HEK293 (cell line): Measurements from ENCODE around the gene PPM1N.
A peak's percentile ranks its signal among the peaks of the same experiment; 100 is the strongest.

Source experiments
- KLF1 ChIP-seq: fragments of 450-650 bp; formaldehyde crosslinking; IDR thresholded peaks from 2 replicates; pipeline ENCODE4 v1.5.1; 2016; ENCODE audit warnings: missing biosample characterization, missing genetic modification characterization
- REPIN1 ChIP-seq: fragments of 450-650 bp; formaldehyde crosslinking; IDR thresholded peaks from 2 replicates; pipeline ENCODE4 v1.5.1; 2017; ENCODE audit warnings: missing biosample characterization, missing genetic modification characterization, low read depth
- SCRT2 ChIP-seq: fragments of 450-650 bp; formaldehyde crosslinking; IDR thresholded peaks from 2 replicates; pipeline ENCODE4 v1.5.1; 2016; ENCODE audit warnings: missing biosample characterization, missing genetic modification characterization
- SP7 ChIP-seq: fragments of 450-650 bp; formaldehyde crosslinking; IDR thresholded peaks from 2 replicates; pipeline ENCODE4 v1.5.1; 2016; ENCODE audit warnings: missing biosample characterization, missing genetic modification characterization
- TRIM28 ChIP-seq: IDR thresholded peaks from 2 replicates; pipeline ENCODE4 v1.6.1; 2011; ENCODE audit warnings: low read length, control low read depth, borderline replicate concordance
- WT1 ChIP-seq: fragments of 450-650 bp; formaldehyde crosslinking; IDR thresholded peaks from 2 replicates; pipeline ENCODE4 v1.5.1; 2016; ENCODE audit warnings: missing biosample characterization, missing genetic modification characterization
- YY2 ChIP-seq: fragments of 450-650 bp; formaldehyde crosslinking; IDR thresholded peaks from 2 replicates; pipeline ENCODE4 v1.5.1; 2016; ENCODE audit warnings: missing biosample characterization, missing genetic modification characterization
- ZBTB1 ChIP-seq: fragments of 450-650 bp; formaldehyde crosslinking; IDR thresholded peaks from 2 replicates; pipeline ENCODE4 v1.5.1; 2016; ENCODE audit warnings: missing biosample characterization, missing genetic modification characterization
- ZFP37 ChIP-seq: fragments of 450-650 bp; formaldehyde crosslinking; IDR thresholded peaks from 2 replicates; pipeline ENCODE4 v1.5.1; 2016; ENCODE audit warnings: missing biosample characterization, missing genetic modification characterization
- ZNF132 ChIP-seq: fragments of 450-650 bp; formaldehyde crosslinking; IDR thresholded peaks from 2 replicates; pipeline ENCODE4 v1.5.1; 2017; ENCODE audit warnings: missing biosample characterization, missing genetic modification characterization, borderline replicate concordance
- ZNF140 ChIP-seq: fragments of 450-650 bp; formaldehyde crosslinking; IDR thresholded peaks from 2 replicates; pipeline ENCODE4 v1.5.1; 2016; ENCODE audit warnings: missing biosample characterization, missing genetic modification characterization
- ZNF146 ChIP-seq: fragments of 450-650 bp; formaldehyde crosslinking; IDR thresholded peaks from 2 replicates; pipeline ENCODE4 v1.5.1; 2016; ENCODE audit warnings: missing biosample characterization, missing genetic modification characterization
- ZNF16 ChIP-seq: fragments of 450-650 bp; formaldehyde crosslinking; IDR thresholded peaks from 2 replicates; pipeline ENCODE4 v1.5.1; 2016; ENCODE audit warnings: low read depth, missing biosample characterization, missing genetic modification characterization
- ZNF169 ChIP-seq: fragments of 450-650 bp; formaldehyde crosslinking; IDR thresholded peaks from 2 replicates; pipeline ENCODE4 v1.5.1; 2016; ENCODE audit warnings: missing biosample characterization, missing genetic modification characterization
- ZNF24 ChIP-seq: fragments of 450-650 bp; formaldehyde crosslinking; IDR thresholded peaks from 2 replicates; pipeline ENCODE4 v1.5.1; 2016; ENCODE audit warnings: missing biosample characterization, missing genetic modification characterization
- ZNF324 ChIP-seq: fragments of 450-650 bp; formaldehyde crosslinking; IDR thresholded peaks from 2 replicates; pipeline ENCODE4 v1.5.1; 2016; ENCODE audit warnings: missing biosample characterization, missing genetic modification characterization
- ZNF37A ChIP-seq: fragments of 450-650 bp; IDR thresholded peaks from 2 replicates; pipeline ENCODE4 v1.5.1; 2018; ENCODE audit warnings: missing biosample characterization, missing genetic modification characterization
- ZNF391 ChIP-seq: fragments of 450-650 bp; formaldehyde crosslinking; IDR thresholded peaks from 2 replicates; pipeline ENCODE4 v1.5.1; 2016; ENCODE audit warnings: low read depth, missing biosample characterization, missing genetic modification characterization, borderline replicate concordance
- ZNF423 ChIP-seq: fragments of 450-650 bp; formaldehyde crosslinking; IDR thresholded peaks from 2 replicates; pipeline ENCODE4 v1.5.1; 2016; ENCODE audit warnings: missing biosample characterization, missing genetic modification characterization
- ZNF548 ChIP-seq: fragments of 450-650 bp; formaldehyde crosslinking; IDR thresholded peaks from 2 replicates; pipeline ENCODE4 v1.5.1; 2016; ENCODE audit warnings: missing biosample characterization, missing genetic modification characterization
- ZNF571 ChIP-seq: fragments of 450-650 bp; formaldehyde crosslinking; IDR thresholded peaks from 2 replicates; pipeline ENCODE4 v1.5.0; 2017; ENCODE audit warnings: missing biosample characterization, missing genetic modification characterization
- ZNF660 ChIP-seq: fragments of 450-650 bp; IDR thresholded peaks from 2 replicates; pipeline ENCODE4 v1.5.1; 2018; ENCODE audit warnings: missing biosample characterization, mild to moderate bottlenecking, missing genetic modification characterization
- ZNF670 ChIP-seq: fragments of 450-650 bp; formaldehyde crosslinking; IDR thresholded peaks from 2 replicates; pipeline ENCODE4 v1.5.1; 2016; ENCODE audit warnings: missing biosample characterization, missing genetic modification characterization, low read depth
- ZNF791 ChIP-seq: fragments of 450-650 bp; formaldehyde crosslinking; IDR thresholded peaks from 2 replicates; pipeline ENCODE4 v1.5.1; 2016; ENCODE audit warnings: missing biosample characterization, missing genetic modification characterization
- ZXDB ChIP-seq: fragments of 450-650 bp; formaldehyde crosslinking; IDR thresholded peaks from 2 replicates; pipeline ENCODE4 v1.5.1; 2016; ENCODE audit warnings: missing biosample characterization, missing genetic modification characterization
- TF ChIP-seq, protein P1 (sequence below): fragments of 450-650 bp; formaldehyde crosslinking; IDR thresholded peaks from 2 replicates; pipeline ENCODE4 v1.5.1; 2016; ENCODE audit warnings: missing biosample characterization, missing genetic modification characterization
- TF ChIP-seq, protein P2 (sequence below): fragments of 450-650 bp; formaldehyde crosslinking; IDR thresholded peaks from 2 replicates; pipeline ENCODE4 v1.5.1; 2016; ENCODE audit warnings: missing biosample characterization, missing genetic modification characterization
- TF ChIP-seq, protein P3 (sequence below): fragments of 450-650 bp; formaldehyde crosslinking; IDR thresholded peaks from 2 replicates; pipeline ENCODE4 v1.5.1; 2016; ENCODE audit warnings: missing biosample characterization, missing genetic modification characterization
- TF ChIP-seq, protein P4 (sequence below): fragments of 450-650 bp; formaldehyde crosslinking; IDR thresholded peaks from 2 replicates; pipeline ENCODE4 v1.5.1; 2016; ENCODE audit warnings: missing biosample characterization, missing genetic modification characterization
- TF ChIP-seq, protein P5 (sequence below): fragments of 450-650 bp; formaldehyde crosslinking; conservative IDR thresholded peaks from 2 replicates; pipeline ENCODE4 v1.5.1; 2016; ENCODE audit warnings: low read depth, missing biosample characterization, missing genetic modification characterization
- TF ChIP-seq, protein P6 (sequence below): fragments of 450-650 bp; formaldehyde crosslinking; IDR thresholded peaks from 2 replicates; pipeline ENCODE4 v1.5.1; 2016; ENCODE audit warnings: missing biosample characterization, missing genetic modification characterization

PPM1N gene

DNA sequence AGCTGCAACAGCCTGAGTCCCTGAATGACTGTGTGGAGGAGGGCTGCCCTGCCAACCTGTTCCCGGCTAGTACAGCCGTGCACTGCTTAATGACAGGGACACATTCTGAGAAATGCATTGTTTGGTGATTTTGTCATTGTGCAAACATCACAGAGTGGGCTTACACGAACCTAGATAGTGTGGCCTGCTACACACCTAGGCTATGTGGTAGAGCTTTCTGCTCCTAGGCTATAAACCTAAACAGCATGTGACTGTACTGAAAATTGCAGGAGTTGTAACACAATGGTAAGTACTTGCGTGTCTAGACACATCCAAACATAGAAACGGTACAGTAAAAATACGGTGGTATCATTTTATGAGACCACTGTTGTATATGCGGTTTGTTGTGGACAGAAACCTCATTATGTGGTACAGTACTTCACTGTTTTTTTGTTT is 44.0 kb downstream of the PPM1N start (continued):
- TF ChIP-seq, protein P1, sequence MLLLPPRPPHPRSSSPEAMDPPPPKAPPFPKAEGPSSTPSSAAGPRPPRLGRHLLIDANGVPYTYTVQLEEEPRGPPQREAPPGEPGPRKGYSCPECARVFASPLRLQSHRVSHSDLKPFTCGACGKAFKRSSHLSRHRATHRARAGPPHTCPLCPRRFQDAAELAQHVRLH (tag by site-specific recombination): peak; percentile 69; the same call in 1 of the 2 replicates
- TF ChIP-seq ZNF146 (tag by site-specific recombination): no peak
- 0 out of 2 replicates have a peak, but pooled peaks have one; percentile 21 for TF ChIP-seq WT1 (tag by site-specific recombination)
- TF ChIP-seq, protein P2, sequence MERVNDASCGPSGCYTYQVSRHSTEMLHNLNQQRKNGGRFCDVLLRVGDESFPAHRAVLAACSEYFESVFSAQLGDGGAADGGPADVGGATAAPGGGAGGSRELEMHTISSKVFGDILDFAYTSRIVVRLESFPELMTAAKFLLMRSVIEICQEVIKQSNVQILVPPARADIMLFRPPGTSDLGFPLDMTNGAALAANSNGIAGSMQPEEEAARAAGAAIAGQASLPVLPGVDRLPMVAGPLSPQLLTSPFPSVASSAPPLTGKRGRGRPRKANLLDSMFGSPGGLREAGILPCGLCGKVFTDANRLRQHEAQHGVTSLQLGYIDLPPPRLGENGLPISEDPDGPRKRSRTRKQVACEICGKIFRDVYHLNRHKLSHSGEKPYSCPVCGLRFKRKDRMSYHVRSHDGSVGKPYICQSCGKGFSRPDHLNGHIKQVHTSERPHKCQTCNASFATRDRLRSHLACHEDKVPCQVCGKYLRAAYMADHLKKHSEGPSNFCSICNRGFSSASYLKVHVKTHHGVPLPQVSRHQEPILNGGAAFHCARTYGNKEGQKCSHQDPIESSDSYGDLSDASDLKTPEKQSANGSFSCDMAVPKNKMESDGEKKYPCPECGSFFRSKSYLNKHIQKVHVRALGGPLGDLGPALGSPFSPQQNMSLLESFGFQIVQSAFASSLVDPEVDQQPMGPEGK (tag by site-specific recombination): 0 out of 2 replicates have a peak, but pooled peaks have one; percentile 20
- TF ChIP-seq ZNF16 (tag by site-specific recombination): no peak
- TF ChIP-seq, protein P3, sequence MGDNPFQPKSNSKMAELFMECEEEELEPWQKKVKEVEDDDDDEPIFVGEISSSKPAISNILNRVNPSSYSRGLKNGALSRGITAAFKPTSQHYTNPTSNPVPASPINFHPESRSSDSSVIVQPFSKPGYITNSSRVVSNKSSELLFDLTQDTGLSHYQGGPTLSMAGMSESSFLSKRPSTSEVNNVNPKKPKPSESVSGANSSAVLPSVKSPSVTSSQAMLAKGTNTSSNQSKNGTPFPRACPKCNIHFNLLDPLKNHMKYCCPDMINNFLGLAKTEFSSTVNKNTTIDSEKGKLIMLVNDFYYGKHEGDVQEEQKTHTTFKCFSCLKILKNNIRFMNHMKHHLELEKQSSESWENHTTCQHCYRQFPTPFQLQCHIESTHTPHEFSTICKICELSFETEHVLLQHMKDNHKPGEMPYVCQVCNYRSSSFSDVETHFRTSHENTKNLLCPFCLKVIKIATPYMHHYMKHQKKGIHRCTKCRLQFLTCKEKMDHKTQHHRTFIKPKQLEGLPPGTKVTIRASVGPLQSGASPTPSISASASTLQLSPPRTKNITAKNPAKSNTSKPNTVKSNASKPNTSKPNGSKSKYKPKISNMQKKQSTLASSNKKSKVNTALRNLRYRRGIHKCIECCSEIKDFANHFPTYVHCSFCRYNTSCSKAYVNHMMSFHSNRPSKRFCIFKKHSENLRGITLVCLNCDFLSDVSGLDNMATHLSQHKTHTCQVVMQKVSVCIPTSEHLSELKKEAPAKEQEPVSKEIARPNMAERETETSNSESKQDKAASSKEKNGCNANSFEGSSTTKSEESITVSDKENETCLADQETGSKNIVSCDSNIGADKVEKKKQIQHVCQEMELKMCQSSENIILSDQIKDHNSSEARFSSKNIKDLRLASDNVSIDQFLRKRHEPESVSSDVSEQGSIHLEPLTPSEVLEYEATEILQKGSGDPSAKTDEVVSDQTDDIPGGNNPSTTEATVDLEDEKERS (tag by site-specific recombination): no peak
- no peak for TF ChIP-seq ZNF324 (tag by site-specific recombination)
- no peak for TF ChIP-seq ZNF140 (tag by site-specific recombination)
- peak; percentile 52; the same call in 1 of the 2 replicates for TF ChIP-seq TRIM28
- no peak for TF ChIP-seq ZFP37
- no peak for TF ChIP-seq ZNF791
- no peak for TF ChIP-seq YY2
- TF ChIP-seq ZNF548 (tag by site-specific recombination): no peak
- no peak for TF ChIP-seq REPIN1 (tag by site-specific recombination)
- TF ChIP-seq ZBTB1 (tag by site-specific recombination): no peak
- TF ChIP-seq ZNF169 (tag by site-specific recombination): no peak
- no peak for TF ChIP-seq ZNF571 (tag by site-specific recombination)
- TF ChIP-seq KLF1 (tag by site-specific recombination): no peak
- TF ChIP-seq, protein P4, sequence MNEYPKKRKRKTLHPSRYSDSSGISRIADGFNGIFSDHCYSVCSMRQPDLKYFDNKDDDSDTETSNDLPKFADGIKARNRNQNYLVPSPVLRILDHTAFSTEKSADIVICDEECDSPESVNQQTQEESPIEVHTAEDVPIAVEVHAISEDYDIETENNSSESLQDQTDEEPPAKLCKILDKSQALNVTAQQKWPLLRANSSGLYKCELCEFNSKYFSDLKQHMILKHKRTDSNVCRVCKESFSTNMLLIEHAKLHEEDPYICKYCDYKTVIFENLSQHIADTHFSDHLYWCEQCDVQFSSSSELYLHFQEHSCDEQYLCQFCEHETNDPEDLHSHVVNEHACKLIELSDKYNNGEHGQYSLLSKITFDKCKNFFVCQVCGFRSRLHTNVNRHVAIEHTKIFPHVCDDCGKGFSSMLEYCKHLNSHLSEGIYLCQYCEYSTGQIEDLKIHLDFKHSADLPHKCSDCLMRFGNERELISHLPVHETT (tag by site-specific recombination): no peak
- peak; percentile 53; the same call in 1 of the 2 replicates for TF ChIP-seq ZXDB
- peak; percentile 26 for TF ChIP-seq SCRT2 (tag by site-specific recombination)
- TF ChIP-seq SP7 (tag by site-specific recombination): peak; percentile 57
- TF ChIP-seq ZNF24 (tag by site-specific recombination): peak; percentile 80; the same call in 1 of the 2 replicates
- no peak for TF ChIP-seq ZNF670
- TF ChIP-seq ZNF37A (tag by site-specific recombination): no peak
- TF ChIP-seq ZNF132 (tag by site-specific recombination): no peak
- peak; percentile 44; the same call in 1 of the 2 replicates for TF ChIP-seq ZNF391 (tag by site-specific recombination)
- TF ChIP-seq ZNF423 (tag by site-specific recombination): no peak
- TF ChIP-seq ZNF660 (tag by site-specific recombination): no peak
- TF ChIP-seq, protein P5, sequence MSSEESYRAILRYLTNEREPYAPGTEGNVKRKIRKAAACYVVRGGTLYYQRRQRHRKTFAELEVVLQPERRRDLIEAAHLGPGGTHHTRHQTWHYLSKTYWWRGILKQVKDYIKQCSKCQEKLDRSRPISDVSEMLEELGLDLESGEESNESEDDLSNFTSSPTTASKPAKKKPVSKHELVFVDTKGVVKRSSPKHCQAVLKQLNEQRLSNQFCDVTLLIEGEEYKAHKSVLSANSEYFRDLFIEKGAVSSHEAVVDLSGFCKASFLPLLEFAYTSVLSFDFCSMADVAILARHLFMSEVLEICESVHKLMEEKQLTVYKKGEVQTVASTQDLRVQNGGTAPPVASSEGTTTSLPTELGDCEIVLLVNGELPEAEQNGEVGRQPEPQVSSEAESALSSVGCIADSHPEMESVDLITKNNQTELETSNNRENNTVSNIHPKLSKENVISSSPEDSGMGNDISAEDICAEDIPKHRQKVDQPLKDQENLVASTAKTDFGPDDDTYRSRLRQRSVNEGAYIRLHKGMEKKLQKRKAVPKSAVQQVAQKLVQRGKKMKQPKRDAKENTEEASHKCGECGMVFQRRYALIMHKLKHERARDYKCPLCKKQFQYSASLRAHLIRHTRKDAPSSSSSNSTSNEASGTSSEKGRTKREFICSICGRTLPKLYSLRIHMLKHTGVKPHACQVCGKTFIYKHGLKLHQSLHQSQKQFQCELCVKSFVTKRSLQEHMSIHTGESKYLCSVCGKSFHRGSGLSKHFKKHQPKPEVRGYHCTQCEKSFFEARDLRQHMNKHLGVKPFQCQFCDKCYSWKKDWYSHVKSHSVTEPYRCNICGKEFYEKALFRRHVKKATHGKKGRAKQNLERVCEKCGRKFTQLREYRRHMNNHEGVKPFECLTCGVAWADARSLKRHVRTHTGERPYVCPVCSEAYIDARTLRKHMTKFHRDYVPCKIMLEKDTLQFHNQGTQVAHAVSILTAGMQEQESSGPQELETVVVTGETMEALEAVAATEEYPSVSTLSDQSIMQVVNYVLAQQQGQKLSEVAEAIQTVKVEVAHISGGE: no peak
- TF ChIP-seq, protein P6, sequence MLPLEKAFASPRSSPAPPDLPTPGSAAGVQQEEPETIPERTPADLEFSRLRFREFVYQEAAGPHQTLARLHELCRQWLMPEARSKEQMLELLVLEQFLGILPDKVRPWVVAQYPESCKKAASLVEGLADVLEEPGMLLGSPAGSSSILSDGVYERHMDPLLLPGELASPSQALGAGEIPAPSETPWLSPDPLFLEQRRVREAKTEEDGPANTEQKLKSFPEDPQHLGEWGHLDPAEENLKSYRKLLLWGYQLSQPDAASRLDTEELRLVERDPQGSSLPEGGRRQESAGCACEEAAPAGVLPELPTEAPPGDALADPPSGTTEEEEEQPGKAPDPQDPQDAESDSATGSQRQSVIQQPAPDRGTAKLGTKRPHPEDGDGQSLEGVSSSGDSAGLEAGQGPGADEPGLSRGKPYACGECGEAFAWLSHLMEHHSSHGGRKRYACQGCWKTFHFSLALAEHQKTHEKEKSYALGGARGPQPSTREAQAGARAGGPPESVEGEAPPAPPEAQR: no peak
